ENCODE results near the gene ATE1.

Gene ATE1

DNA sequence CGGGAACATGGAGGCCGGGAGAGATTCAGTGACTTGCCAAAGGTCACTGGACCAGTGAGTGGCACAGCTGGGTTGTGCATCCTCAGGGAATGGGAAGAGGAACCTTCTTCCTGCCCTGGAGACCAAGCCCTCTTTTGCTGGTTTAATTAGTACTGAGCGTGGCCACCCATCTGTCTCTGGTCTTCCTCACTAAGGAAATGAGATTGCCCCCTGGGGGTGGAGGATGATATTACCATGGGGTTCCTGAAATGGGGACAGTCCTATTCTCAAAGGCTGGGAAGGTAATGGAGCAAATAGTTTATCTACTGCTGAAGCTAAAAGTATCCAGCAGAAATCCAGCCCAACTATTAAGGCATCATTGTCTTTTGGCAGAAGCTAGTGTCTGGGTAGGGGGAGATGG is 231.0 kb downstream of the ATE1 start:
- H3F3A ChIP-seq (ENCODE audit: insufficient read depth, low read length): no peaks in the 10 kb centered on the region
- no peaks in the 10 kb centered on the region; the same call in 1 of the 2 replicates for H3K36me3 ChIP-seq (ENCODE audit: insufficient read depth, low read length)
- no peak overlapping the region for H2AFZ ChIP-seq (ENCODE audit: low read length)
- no peaks in the 10 kb centered on the region for H3K9me2 ChIP-seq (ENCODE audit: low read depth, low read length)
- H3K9ac ChIP-seq (ENCODE audit: low read length): no peak overlapping the region
- TF ChIP-seq, protein P1, sequence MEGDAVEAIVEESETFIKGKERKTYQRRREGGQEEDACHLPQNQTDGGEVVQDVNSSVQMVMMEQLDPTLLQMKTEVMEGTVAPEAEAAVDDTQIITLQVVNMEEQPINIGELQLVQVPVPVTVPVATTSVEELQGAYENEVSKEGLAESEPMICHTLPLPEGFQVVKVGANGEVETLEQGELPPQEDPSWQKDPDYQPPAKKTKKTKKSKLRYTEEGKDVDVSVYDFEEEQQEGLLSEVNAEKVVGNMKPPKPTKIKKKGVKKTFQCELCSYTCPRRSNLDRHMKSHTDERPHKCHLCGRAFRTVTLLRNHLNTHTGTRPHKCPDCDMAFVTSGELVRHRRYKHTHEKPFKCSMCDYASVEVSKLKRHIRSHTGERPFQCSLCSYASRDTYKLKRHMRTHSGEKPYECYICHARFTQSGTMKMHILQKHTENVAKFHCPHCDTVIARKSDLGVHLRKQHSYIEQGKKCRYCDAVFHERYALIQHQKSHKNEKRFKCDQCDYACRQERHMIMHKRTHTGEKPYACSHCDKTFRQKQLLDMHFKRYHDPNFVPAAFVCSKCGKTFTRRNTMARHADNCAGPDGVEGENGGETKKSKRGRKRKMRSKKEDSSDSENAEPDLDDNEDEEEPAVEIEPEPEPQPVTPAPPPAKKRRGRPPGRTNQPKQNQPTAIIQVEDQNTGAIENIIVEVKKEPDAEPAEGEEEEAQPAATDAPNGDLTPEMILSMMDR (IDR thresholded peaks at IDR 0.05; ENCODE audit: low read length): peak; percentile 69
- TF ChIP-seq EZH2 (IDR thresholded peaks at IDR 0.05; ENCODE audit: borderline replicate concordance, low read length): no peak
- H3K9me3 ChIP-seq (ENCODE audit: low read length): no peaks in the 10 kb centered on the region
- H3K4me2 ChIP-seq (ENCODE audit: low read length): no peak overlapping the region
- H3K79me2 ChIP-seq (ENCODE audit: insufficient read depth, low read length): no peaks in the 10 kb centered on the region
- H4K20me1 ChIP-seq (ENCODE audit: insufficient read depth, low read length): no peaks in the 10 kb centered on the region
- H3K27ac ChIP-seq (ENCODE audit: low read depth, low read length, poor library complexity, severe bottlenecking): no peak overlapping the region
- H3K4me3 ChIP-seq (ENCODE audit: low read depth, low read length, poor library complexity, severe bottlenecking): no peak overlapping the region
- H3K4me1 ChIP-seq (ENCODE audit: insufficient read depth, low read length, severe bottlenecking): no peaks in the 10 kb centered on the region
- H3K27me3 ChIP-seq (ENCODE audit: insufficient read depth, low read length): no peaks in the 10 kb centered on the region

DNA sequence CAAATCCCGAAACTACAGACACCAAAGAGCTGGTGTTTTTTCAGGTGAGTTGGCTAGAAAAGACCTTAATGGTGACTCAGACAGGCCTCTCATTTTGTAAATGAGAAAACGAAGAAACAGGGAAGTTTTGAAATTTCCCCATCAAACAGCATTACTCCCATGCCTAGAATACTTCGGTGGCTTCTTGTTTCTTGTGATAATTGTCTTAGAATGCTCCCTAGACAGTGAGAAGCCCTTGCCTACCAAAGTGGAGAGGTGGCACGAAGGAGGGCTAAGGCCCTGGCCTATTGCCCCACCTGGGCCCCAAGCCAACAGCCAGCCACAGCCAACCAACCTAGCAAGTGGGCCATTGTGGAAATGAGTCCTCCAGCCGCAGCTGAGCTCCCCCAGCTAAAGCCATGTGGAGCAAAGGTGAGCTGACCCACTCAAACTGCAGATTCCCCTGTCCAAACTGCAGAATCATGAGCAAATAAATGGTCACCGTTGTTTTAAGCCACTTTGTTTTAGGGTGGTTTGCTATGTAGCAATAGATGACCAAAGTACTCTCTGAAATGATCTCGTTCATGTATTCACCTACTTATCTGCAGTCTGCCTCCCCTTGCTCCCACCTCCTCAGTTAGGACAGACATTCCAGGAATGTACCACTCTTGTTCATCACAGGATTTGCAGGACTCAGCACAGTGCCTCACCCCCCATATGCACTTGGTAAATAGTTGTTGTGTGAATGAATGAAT is 231.9 kb downstream of the ATE1 start:
- Histone ChIP-seq H3K4me1 (ENCODE audit: insufficient read depth, low read length, severe bottlenecking) (no peaks in the 10 kb centered on the region), H3K79me2 (ENCODE audit: insufficient read depth, low read length) (no peaks in the 10 kb centered on the region), H3K36me3 (ENCODE audit: insufficient read depth, low read length) (no peaks in the 10 kb centered on the region; the same call in 1 of the 2 replicates), H3K27me3 (ENCODE audit: insufficient read depth, low read length) (no peaks in the 10 kb centered on the region), H3K4me2 (ENCODE audit: low read length) (no peak overlapping the region), H2AFZ (ENCODE audit: low read length) (no peak overlapping the region), H4K20me1 (ENCODE audit: insufficient read depth, low read length) (no peaks in the 10 kb centered on the region), H3F3A (ENCODE audit: insufficient read depth, low read length) (no peaks in the 10 kb centered on the region), H3K27ac (ENCODE audit: low read depth, low read length, poor library complexity, severe bottlenecking) (no peak overlapping the region), H3K4me3 (ENCODE audit: low read depth, low read length, poor library complexity, severe bottlenecking) (no peak overlapping the region), H3K9me3 (ENCODE audit: low read length) (no peaks in the 10 kb centered on the region), H3K9me2 (ENCODE audit: low read depth, low read length) (no peaks in the 10 kb centered on the region), H3K9ac (ENCODE audit: low read length) (no peak overlapping the region)
- TF ChIP-seq EZH2 (IDR thresholded peaks at IDR 0.05; ENCODE audit: borderline replicate concordance, low read length): no peak
- TF ChIP-seq, protein P1 (IDR thresholded peaks at IDR 0.05; ENCODE audit: low read length): no peak

DNA sequence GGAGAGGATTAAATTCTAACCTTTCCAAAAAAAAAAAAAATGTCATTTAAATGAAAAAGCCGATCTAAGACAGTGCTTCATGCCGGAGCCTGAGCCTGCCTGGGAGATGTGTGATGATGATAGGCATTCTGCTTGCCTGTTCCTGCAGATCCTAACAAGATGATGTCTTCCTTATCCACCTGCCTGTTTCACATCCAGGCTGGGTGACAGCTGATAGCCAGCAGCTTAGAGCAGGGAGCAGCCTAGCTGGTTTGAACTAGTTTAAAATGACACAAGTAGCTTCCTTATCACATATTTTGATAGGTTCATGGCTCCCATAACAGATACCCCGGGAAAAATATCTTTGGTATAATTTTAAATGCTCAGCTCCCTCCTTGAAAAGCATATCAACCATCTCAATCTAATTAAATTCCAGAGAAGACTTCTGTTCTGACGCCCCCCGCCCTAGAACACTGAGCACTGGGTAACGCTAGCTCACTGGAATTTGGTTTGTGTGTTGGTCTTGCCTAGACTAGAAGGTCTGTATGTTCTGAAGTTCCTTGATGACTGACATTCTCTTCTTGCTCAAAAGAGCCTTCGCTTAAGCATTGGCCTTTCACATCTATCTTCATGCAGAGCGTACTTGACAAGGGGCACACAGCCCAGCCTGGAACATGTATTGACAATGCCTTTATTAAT is 232.7 kb downstream of the ATE1 start:
- H3F3A ChIP-seq (ENCODE audit: insufficient read depth, low read length): no peaks in the 10 kb centered on the region

More for the DNA sequence above, 232.7 kb downstream of the ATE1 start:
- Histone ChIP-seq H3K27ac (ENCODE audit: low read depth, low read length, poor library complexity, severe bottlenecking) (no peak overlapping the region), H3K9me3 (ENCODE audit: low read length) (no peaks in the 10 kb centered on the region), H4K20me1 (ENCODE audit: insufficient read depth, low read length) (no peaks in the 10 kb centered on the region), H3K4me2 (ENCODE audit: low read length) (no peak overlapping the region), H3K4me3 (ENCODE audit: low read depth, low read length, poor library complexity, severe bottlenecking) (no peak overlapping the region), H3K9ac (ENCODE audit: low read length) (no peak overlapping the region), H3K27me3 (ENCODE audit: insufficient read depth, low read length) (no peaks in the 10 kb centered on the region), H3K36me3 (ENCODE audit: insufficient read depth, low read length) (no peaks in the 10 kb centered on the region), H2AFZ (ENCODE audit: low read length) (no peak overlapping the region), H3K79me2 (ENCODE audit: insufficient read depth, low read length) (no peaks in the 10 kb centered on the region), H3K4me1 (ENCODE audit: insufficient read depth, low read length, severe bottlenecking) (no peaks in the 10 kb centered on the region), H3K9me2 (ENCODE audit: low read depth, low read length) (no peaks in the 10 kb centered on the region)
- TF ChIP-seq EZH2 (IDR thresholded peaks at IDR 0.05; ENCODE audit: borderline replicate concordance, low read length): no peak
- TF ChIP-seq, protein P1 (IDR thresholded peaks at IDR 0.05; ENCODE audit: low read length): no peak

Data from OCI-LY1 (cell line).